ENCODE data around the gene MAP3K12.
A peak's percentile ranks its signal among the peaks of the same experiment; 100 is the strongest.
"Not testable (repeated sequence)": the region's sequence is repeated elsewhere in the genome, so short reads cannot be mapped to it uniquely, and the experiment has no call there.

Gene MAP3K12, protein sequence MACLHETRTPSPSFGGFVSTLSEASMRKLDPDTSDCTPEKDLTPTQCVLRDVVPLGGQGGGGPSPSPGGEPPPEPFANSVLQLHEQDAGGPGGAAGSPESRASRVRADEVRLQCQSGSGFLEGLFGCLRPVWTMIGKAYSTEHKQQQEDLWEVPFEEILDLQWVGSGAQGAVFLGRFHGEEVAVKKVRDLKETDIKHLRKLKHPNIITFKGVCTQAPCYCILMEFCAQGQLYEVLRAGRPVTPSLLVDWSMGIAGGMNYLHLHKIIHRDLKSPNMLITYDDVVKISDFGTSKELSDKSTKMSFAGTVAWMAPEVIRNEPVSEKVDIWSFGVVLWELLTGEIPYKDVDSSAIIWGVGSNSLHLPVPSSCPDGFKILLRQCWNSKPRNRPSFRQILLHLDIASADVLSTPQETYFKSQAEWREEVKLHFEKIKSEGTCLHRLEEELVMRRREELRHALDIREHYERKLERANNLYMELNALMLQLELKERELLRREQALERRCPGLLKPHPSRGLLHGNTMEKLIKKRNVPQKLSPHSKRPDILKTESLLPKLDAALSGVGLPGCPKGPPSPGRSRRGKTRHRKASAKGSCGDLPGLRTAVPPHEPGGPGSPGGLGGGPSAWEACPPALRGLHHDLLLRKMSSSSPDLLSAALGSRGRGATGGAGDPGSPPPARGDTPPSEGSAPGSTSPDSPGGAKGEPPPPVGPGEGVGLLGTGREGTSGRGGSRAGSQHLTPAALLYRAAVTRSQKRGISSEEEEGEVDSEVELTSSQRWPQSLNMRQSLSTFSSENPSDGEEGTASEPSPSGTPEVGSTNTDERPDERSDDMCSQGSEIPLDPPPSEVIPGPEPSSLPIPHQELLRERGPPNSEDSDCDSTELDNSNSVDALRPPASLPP

DNA sequence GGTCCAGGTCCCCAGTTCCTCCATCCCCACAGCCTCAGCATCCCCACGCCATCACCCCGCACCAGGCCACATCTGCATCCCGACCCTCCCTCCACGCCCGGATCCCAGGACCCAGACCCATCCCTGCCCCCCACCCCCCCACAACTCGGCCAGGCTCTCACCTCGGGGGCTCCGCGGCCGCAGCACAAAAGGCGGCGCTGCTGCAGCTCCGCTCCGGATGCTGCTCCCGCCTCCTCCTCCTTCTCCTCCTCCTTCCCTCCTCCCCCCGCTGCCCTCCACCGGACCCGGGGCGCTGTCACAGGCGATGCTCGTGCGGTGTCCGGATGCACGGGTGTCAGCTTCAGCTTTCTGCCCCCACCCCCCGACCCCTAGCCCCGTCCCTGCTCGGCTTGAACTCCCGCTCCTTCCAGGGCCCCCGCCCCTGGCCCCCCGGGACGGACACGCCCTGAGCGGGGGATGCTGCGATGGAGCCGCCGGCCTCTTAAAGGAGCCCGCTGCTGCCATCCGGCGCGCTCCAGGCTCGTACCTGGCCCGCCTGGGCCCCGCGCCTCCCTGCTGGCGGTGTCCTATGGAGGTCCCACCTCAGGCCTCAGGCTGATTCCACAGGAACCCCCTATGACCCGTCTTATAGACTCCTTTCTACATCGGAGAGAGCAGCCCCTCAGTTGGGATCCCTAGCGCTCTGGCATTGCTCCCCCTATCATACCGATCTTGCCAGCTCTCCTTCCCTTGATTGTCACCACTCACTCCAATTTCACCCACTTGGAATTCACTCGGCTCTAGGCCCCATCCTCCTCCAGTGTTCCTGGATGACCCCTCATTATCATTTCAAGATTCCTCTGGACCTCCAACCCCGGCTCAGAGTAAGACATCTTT lies at the start of gene MAP3K12:
TSS of gene MAP3K12 (minus strand) at position 193 of the 876 bp plus-strand sequence. CDS start 12,067 bp downstream, outside the sequence.
- DNase-seq, result peak; percentile 47 to 63

DNA sequence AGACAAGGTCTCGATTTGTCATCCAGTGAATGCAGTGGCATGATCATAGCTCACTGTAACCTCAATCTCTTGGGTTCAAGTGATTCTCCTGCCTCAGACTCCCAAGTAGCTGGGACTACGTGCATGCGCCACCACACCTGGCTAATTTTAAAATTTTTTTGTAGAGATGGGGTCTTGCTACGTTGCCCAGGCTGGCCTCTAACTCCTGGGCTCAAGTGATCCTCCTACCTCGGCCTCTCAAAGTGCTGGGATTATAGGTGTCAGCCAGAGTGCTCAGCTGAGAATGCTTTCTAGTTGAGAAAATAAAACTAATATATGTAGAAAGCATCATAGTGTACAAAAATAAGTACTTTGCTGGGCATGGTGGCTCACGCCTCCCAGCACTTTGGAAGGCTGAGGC lies 49.1 kb upstream of the MAP3K12 start:
- not testable (repeated sequence) for DNase-seq

DNA sequence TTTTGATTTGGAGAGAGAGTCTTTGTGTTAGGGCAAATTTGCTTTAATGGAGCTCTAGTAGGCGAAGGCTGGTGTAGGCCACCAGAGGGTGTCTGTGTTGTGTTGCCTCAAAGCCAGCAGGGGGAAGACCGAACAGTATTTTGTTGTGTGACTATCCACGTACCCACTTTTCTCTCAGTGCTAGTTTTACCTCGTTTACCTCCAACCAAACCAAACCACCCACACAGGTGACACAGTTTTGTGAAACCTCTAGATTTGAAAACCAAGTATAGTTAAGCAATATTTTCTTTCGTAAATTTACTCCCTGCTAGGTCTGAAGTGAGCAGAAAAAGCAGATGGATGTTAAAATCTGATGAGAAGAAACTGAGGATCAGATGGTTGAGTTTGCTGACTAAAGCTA lies 44.3 kb upstream of the MAP3K12 start:
- DNase-seq, result peak; percentile 58 to 62

DNA sequence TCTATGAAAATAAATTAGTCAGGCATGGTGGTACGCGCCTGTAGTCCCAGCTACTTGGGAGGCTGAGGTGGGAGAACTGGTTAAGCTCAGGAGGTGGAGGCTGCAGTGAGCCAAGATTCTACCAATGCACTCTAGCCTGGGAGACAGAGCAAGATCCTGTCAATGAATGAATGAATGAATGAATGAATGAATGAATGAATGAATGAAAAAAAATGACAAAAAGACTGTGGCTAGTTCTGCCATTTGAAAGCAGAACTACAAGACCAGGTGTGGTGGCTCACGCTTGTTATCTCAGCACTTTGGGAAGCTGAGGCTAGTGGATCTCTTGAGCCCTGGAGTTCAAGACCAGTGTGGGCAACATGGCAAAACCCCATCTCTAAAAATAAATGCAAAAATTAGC lies 40.3 kb upstream of the MAP3K12 start:
- no peak for DNase-seq

DNA sequence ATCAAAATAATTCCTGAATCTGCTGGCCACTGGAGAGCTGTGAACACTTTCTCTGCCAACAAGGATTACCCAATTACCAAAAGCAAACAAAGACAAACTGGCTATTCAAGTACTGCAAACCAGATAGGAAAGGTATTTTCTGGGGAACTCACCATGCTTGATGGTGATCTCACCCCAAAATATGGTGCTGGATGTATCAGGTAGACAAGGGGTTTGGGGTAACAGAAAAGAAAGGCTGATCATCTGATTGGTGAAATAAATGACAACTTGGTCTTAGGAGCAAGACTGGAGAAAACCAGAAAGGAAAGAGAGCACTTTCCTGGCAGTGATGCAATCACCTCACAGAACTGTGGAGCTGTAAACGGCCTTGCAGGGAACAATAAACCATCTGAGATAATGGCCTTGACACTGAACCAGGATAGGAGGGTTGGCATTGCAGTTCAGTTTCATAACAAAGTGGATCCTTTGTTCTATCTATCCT lies 39.0 kb upstream of the MAP3K12 start:
- DNase-seq, result no peak

DNA sequence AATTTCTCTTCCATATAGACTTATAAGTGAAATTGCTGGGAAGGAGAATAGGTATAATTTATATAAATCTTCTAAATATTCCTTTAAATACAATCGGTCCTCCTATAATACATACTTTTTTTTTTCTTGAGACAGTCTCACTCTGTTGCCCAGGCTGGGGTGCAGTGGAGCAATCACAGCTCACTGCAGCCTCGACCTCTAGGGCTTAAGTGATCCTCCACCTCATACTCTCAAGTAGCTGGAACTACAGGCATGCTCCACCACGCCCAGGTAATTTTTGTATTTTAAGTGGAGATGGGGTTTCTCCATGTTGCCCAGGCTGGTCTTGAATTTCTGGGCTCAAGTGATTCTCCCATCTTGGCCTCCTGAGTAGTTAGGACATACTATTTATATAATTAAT lies 37.7 kb upstream of the MAP3K12 start:
- no peak for DNase-seq

DNA sequence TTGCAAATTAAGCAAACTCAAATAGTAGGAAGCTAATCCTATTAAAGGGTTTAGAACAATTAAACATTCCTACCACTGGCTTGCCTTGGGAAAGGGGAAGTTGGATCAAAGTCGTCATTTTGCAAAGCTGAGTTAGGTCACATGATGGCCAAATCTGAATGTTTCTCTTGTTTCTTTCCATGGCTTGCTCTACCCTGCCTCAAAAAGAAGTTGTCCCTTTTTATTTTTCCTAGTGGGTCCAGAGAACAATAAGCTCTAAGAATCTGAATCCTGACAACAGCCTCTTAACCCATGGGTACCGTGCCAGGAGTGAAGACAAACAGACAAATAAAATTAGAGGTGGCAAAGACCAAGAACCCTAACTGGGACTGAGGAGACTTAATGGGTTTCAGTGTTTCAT lies 34.2 kb upstream of the MAP3K12 start:
- DNase-seq, result no peak

DNA sequence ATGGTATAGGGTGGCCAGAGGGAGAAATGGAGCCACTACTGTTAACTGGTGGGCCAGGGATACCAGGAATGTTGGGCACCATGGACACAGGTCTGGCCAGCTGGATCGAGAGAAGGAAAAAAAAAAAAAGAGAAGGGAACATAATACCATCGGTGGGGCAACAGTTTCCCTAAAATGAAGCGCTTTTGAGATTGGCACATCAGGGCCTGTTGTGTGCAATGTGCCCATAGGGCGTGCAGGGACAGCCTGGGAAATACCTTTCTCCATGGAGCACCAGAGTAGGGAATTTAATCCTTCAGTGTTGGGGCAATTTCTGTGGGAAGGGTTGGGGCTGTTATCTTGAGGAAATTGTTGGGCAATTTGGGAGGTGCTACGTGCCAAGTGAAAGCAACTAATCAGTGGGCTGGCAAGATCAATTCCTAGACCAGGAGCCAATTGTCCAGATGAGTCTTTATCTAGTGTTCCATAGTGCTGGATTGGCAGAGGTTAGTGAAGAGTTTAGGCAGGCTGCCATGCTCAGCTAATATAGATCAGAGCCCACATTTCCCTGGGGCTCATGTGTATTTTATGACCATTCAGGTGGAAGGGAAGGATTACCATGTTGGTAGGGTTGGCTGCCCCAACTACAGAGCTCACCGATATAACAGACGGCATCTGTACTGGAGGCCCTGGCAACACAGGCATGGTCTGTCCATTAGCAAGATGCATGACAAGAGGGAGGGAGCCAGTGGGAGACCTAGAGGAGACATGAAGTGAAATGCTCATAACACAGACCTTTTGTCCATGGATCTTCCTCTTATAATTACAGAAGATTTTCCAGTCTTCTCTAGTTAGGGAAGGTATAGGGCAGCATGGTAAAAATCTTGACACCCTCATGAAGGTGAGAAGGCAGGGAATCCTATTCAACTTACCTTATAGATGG lies 33.5 kb upstream of the MAP3K12 start:
- DNase-seq, result no peak

DNA sequence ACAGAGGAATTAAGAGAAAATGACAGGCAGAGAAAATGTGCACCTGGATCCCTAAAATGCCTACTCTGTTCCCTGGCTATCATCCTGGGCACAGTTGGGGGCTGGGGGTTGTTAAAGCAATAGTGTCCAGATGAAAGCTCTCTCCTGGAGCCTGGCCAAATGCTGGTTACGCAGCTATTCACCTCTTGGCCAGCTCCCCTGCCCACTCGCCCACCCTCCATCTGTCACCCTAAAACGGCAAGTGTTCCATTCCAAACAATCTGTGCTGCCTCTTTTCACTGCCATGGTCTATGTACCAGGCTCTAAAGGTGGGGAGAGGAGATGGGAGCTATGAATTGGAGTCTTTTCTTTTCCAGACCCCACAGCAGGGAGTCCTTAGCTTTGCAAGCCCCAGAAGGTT lies 32.8 kb upstream of the MAP3K12 start:
- DNase-seq, result no peak

DNA sequence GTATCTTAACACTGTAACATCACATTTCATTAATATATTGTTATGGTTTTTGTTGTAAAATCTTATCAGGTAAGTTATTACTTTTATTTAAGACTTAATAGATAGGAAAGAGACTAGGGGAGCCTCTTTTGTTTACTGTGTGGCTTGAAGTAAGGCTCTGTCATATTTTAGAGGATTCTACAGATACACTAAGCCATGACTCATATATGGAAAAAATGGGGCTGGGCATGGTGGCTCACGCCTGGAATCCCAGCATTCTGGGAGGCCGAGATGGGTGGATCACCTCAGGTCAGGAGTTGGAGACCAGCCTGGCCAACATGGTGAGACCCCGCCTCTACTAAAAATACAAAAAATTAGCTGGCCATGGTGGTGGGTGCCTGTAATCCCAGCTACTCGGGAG lies 31.7 kb upstream of the MAP3K12 start:
- DNase-seq, result no peak

DNA sequence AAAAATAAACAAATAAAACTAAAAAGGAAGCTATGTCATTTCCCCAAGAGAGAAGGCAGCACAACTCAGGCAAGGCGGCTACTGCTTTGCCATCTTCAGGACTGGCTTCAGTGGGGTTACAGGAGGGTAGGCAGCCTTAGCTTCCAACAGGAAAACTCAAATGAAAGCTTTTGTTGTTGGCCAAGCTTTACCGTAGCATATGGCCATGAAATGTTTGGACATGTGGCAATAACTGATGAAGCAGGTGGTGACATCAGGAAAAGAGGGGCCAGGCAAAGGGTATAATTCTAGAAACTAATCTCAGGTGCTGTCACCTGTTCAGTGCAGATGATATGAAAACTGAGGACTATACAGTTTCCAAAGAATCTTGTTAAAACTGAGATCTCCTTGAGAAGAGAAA lies 30.8 kb upstream of the MAP3K12 start:
- no peak for DNase-seq

DNA sequence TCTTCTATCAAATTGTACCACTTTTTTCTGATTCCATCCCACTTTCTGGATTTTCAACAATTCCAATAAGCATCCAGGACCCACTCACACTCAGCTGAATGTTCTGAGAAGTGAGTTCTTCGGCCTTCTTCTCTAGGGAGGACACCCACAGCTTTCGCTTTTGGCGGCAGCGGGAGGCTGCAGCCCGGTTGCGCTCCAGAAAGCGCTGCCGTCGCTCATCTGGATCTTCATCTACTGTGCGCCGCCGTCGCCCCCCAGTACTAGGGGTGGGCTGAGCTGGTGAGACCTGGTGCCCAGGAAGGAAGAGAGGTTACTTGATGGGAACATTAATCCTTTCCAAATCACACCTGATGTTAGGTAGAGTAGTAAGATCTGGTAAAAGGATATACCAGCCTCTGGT lies 25.2 kb upstream of the MAP3K12 start:
- DNase-seq, result no peak

DNA sequence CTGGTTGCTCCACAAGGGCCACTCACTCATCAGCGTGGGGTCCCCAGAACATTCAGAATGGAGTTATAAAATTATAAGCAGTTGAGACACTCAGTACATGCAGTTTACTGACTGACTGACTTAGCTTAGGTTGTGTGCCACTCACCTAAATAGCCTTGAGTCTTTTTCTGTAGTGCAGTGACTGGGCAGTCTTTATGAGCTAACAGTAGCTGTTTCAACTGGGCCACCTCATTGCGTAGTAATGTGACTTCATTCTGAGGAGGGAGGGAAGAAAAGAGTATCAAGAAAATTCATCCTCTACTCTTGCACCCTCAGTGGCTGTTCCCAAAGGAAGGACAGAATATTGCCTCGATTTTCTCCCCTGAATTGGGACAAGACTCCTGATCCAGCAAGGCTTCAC lies 23.9 kb upstream of the MAP3K12 start:
- no peak for DNase-seq

DNA sequence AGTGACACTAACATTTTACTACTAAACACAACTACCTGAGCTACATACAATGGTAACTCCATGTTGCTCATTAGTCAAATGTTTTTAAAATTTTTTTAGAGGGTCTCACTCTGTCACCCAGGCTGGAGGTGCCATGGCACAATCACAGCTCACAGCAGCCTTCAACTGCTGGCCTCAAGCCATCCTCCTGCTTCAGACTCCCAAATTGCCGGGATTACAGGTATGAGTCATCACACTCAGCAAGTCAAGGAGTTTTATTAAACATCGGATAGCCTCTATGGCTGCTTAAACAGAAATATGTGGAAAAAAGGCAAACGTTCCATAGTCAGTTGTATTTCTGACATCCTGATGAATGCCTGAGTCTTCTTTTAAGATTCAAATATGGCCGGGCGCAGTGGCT lies 19.1 kb upstream of the MAP3K12 start:
- DNase-seq, result no peak

DNA sequence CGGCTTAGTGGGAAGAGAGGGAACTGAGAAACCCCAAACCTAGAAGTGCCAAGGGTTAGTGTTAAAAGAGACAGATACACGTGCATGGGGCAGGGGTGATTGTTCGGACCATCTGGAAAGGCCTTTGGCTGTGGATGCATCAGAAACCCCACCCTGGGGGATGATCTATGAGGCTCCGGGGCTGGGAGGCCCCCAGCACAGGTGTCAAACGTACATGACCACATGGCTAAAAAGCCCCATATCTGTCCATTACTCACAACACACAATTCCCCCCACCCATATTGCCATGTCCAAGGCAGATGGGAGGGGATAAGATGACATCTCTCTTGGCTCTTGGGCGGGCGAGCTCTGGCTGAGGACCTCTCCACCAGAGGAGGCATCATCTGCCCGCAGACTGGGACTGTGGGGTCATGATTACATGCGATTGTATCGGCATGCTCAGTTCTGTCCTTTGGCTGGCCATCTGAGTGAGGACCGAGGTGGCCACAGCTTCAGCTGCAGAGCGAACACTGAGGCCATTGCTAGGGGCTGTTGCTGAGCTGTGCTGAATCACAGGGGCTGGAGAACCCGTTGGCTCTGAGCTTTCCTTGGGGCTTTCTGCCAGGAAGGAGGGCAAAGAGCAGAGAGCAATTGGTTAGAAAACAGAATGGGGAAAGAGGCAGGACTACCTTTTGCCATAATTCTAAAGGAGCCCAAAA lies 17.6 kb upstream of the MAP3K12 start:
- DNase-seq, result no peak

DNA sequence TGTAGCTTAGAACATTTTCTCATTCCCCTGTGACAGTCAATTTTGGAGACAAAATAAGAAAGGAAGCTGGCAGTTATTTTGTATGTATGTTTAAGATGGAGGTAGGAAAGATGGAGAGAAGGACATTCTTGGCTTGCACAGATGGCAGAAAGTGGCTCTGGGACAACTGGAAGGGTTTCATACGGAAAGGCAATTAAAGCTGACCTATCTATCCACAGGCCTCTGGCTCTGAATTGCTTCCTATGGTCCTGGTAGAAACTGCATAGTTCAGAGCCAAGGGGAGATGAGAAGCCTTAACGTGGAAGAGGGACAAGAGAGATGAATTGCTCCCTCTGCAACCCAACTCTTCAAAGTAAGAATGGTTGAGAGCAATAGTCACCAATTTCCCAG lies 16.0 kb upstream of the MAP3K12 start:
- no peak for DNase-seq

DNA sequence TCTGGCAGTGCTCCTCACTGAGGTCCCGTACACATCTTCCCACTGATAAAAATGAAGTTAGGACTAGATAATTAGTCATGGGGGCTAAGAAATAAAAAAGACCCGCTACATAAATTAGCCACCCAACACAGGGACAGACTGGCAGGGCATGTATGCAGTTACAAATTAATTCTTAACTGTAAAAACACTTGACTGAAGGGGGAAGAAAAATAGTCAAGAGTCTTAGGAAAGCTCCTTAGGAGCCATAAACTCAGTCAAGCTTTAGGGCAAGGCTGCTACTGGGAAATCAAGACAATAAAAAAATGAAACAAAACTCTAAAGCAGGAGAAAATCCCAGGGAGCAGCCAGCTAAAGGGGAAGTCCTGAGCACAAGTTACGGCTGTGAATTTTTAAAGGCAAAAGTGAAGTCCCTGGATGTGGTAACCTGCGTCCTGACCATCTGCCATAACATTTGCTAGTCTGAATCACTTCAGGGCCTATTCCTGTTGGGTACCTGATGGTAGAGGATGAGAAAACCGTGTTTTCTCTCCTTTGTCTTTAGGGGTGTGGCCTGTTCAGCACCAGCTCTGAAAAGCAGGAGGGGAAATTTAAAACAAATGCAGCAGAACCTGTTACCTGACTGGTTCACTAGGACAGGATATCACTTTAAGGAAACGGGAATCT lies 15.5 kb upstream of the MAP3K12 start:
- no peak for DNase-seq

DNA sequence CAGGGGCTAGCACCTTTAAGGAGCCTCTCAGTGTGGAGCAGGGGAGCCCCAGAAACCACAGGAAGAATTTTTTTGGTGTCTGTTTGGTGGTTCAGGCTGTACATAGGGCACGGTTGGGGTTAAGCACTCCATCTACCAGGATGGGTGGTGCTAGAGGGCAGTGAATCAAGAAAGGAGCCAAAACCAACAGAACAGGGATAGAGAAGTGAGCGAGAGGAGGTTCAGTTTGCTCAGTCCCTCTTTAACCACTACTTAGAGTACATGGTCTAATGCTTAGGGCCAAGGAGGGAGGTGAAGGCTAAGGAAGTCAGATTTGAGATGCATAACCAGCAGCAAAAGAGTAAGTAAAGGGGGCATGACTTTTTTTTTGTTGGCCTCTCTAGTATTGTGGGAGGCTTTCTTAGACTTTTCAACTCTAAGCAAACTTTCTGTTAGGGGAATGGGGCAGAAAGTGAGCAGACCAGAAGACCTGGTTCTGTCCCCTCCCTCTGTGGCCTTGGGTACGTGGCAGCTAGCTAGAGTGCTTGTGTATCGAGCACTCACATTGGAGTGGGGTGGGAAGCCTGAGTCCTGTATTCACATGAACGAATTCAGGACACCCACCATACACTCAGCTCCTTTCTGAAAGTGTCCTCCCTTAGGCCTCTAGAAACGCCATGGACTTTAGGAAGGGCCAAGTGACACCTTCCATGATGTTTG lies 14.6 kb upstream of the MAP3K12 start:
- DNase-seq, result no peak

DNA sequence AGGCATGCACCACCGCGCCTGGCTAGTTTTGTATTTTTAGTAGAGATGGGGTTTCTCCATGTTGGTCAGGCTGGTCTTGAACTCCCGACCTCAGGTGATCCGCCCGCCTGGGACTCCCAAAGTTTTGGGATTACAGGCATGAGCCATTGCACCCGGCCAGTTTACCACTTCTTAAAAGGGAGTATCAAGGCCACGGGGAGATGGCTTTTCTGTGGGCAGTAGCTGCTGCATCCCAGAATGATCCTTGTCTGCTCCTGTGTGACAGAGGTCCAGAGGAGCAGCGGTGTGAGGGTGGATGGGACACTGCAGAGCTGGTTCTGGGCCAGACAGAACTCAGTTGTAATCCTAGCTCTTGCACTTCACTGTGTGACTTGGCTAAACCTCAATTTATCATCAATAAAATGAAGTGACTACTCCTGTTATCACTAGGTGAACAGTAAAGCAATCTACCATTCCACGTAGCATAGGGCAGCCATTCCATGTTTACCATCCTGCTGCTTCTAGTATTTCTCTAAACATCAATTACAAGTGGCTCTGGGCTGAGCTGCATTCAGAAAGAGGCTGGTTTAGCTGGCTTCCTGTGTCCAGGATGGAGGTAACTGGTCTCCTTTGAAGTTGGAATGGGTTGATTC lies 11.0 kb upstream of the MAP3K12 start:
- no peak for DNase-seq

Data from CD4-positive, alpha-beta T cell treated with Interleukin-1 beta for 1 hour (primary cell).